SK-N-SH (cell line): ENCODE measurements around the gene CYP26A1. TPM values are rescaled to one million over a fixed set of nuclear protein-coding genes. Genes with fewer than 3 reads are reported as not detected.

Experiments used
- CTCF ChIA-PET: fragments of 300-600, 350-600 bp; formaldehyde crosslinking; extraction: SDS; loops from one replicate; lab custom pipeline; 2021; lab: Yijun Ruan, JAX
- POLR2A ChIA-PET: fragments of 350-600 bp; sonication (Branson Sonifier 250); formaldehyde crosslinking; extraction: SDS; loops from one replicate; lab custom pipeline; 2020; ENCODE audit warnings: antibody characterized with exemption, inconsistent platforms; lab: Yijun Ruan, JAX
- DNase-seq: peaks from one replicate; pipeline ENCODE4 v3.0.0; 2012
- H2AFZ ChIP-seq: fragments of 200-600 bp; sonication (generic); 2 replicates; pipeline ENCODE4 v1.8.1; 2016; ENCODE audit warnings: antibody characterized with exemption, mild to moderate bottlenecking, low read depth
- H3F3A ChIP-seq: fragments of 200-600 bp; sonication (generic); replicated peaks from 2 replicates; pipeline ENCODE3; 2016; ENCODE audit warnings: antibody characterized with exemption, mild to moderate bottlenecking; ENCODE audit not compliant: insufficient read depth
- H3K27ac ChIP-seq, 2 experiments: fragments of 200-500 bp in 1 of 2; fragments of 200-600 bp in 1 of 2; sonication (Bioruptor generic) in 1 of 2; sonication (generic), shearing (Covaris generic) in 1 of 2; 2 replicates each; pipeline versions ENCODE4 v1.5.1 to v1.6.1; 2014 to 2016; ENCODE audit warnings: low read depth in 2 of 2, inconsistent platforms in 1 of 2, low read length in 1 of 2, mild to moderate bottlenecking in 1 of 2, mixed read lengths in 1 of 2
- H3K27me3 ChIP-seq: fragments of 200-600 bp; sonication (generic), shearing (Covaris generic); 2 replicates; pipeline ENCODE4 v1.6.1; 2016; ENCODE audit warnings: mixed run types; ENCODE audit not compliant: insufficient read depth
- H3K36me3 ChIP-seq, 2 experiments: fragments of 200-500 bp in 1 of 2; fragments of 200-600 bp in 1 of 2; sonication (Bioruptor generic) in 1 of 2; sonication (generic) in 1 of 2; replicated peaks in 1 of 2; 2 replicates each; pipeline versions ENCODE3 to v1.5.1; 2014 to 2016; ENCODE audit warnings: low read length in 1 of 2, mild to moderate bottlenecking in 1 of 2; ENCODE audit not compliant: insufficient read depth in 2 of 2, control insufficient read depth in 1 of 2
- H3K4me1 ChIP-seq, 2 experiments: fragments of 200-500 bp in 1 of 2; fragments of 200-600 bp in 1 of 2; sonication (Bioruptor generic) in 1 of 2; sonication (generic), shearing (Covaris generic) in 1 of 2; 2 replicates each; pipeline versions ENCODE4 v1.5.1 to v1.6.1; 2014 to 2016; ENCODE audit warnings: low read depth in 1 of 2, low read length in 1 of 2, mixed run types in 1 of 2; ENCODE audit not compliant: insufficient read depth in 2 of 2, control insufficient read depth in 1 of 2
- H3K4me2 ChIP-seq: fragments of 200-600 bp; sonication (generic), shearing (Covaris generic); 2 replicates; pipeline ENCODE4 v1.6.1; 2017; ENCODE audit warnings: mixed run types
- H3K4me3 ChIP-seq, 2 experiments: fragments of 200-500 bp in 1 of 2; fragments of 200-600 bp in 1 of 2; sonication (Bioruptor generic) in 1 of 2; sonication (generic), shearing (Covaris generic) in 1 of 2; 2 replicates each; pipeline versions ENCODE4 v1.5.1 to v1.8.1; 2014 to 2016; ENCODE audit warnings: low read depth in 2 of 2, inconsistent platforms in 1 of 2, low read length in 1 of 2, mild to moderate bottlenecking in 1 of 2, mixed read lengths in 1 of 2, moderate library complexity in 1 of 2
- H3K79me2 ChIP-seq: fragments of 200-600 bp; sonication (generic); 2 replicates; pipeline ENCODE4 v1.8.1; 2017; ENCODE audit warnings: mild to moderate bottlenecking; ENCODE audit not compliant: insufficient read depth
- H3K9ac ChIP-seq: fragments of 200-600 bp; sonication (generic); 2 replicates; pipeline ENCODE4 v1.6.1; 2017; ENCODE audit warnings: mixed run types
- H3K9me2 ChIP-seq: fragments of 200-600 bp; sonication (generic); 2 replicates; pipeline ENCODE4 v1.6.1; 2017; ENCODE audit warnings: mixed run types
- H3K9me3 ChIP-seq: fragments of 200-600 bp; sonication (generic); 2 replicates; pipeline ENCODE4 v1.6.1; 2017; ENCODE audit warnings: mixed run types, mild to moderate bottlenecking, moderate library complexity
- H4K20me1 ChIP-seq: fragments of 200-600 bp; sonication (generic); 2 replicates; pipeline ENCODE4 v1.6.1; 2017; ENCODE audit warnings: mild to moderate bottlenecking, mixed run types; ENCODE audit not compliant: insufficient read depth
- CHD2 ChIP-seq: fragments of 150-350 bp; IDR thresholded peaks from 2 replicates; pipeline ENCODE4 v1.6.1; 2018; ENCODE audit warnings: low read length; ENCODE audit not compliant: partially characterized antibody
- ELF1 ChIP-seq: IDR thresholded peaks from 2 replicates; pipeline ENCODE4 v1.4.0; 2012
- EP300 ChIP-seq, 2 experiments: IDR thresholded peaks; 2 replicates each; pipeline versions ENCODE4 v1.4.0 to v1.6.1; 2012; ENCODE audit warnings: borderline replicate concordance in 1 of 2, low read depth in 1 of 2, low read length in 1 of 2
- EZH2phosphoT487 ChIP-seq: fragments of 200-600 bp; sonication (generic); IDR thresholded peaks from 2 replicates; pipeline ENCODE4 v1.6.1; 2017; ENCODE audit warnings: low read depth, mixed run types, mild to moderate bottlenecking, antibody characterized with exemption, moderate library complexity, borderline replicate concordance
- FOSL2 ChIP-seq: IDR thresholded peaks from 2 replicates; pipeline ENCODE4 v1.4.0; 2012; ENCODE audit warnings: low read depth, mild to moderate bottlenecking, moderate library complexity, borderline replicate concordance
- GABPA ChIP-seq: IDR thresholded peaks from 2 replicates; pipeline ENCODE4 v1.4.0; 2012; ENCODE audit warnings: low read depth, mild to moderate bottlenecking
- GATA2 ChIP-seq: sonication (generic); formaldehyde crosslinking; IDR thresholded peaks from 2 replicates; pipeline ENCODE4 v1.5.0; 2020; ENCODE audit warnings: mild to moderate bottlenecking, missing genetic modification reagents
- NFIC ChIP-seq: IDR thresholded peaks from 2 replicates; pipeline ENCODE4 v1.4.0; 2012; ENCODE audit warnings: borderline replicate concordance
- RAD21 ChIP-seq: IDR thresholded peaks from 2 replicates; pipeline ENCODE4 v1.6.1; 2012; ENCODE audit warnings: mild to moderate bottlenecking, low read length
- RCOR1 ChIP-seq: fragments of 150-350 bp; IDR thresholded peaks from 2 replicates; pipeline ENCODE4 v1.6.1; 2017; ENCODE audit warnings: antibody characterized with exemption, low read length
- RXRA ChIP-seq: IDR thresholded peaks from 2 replicates; pipeline ENCODE4 v1.4.0; 2012; ENCODE audit warnings: low read depth, mild to moderate bottlenecking, borderline replicate concordance
- SMC3 ChIP-seq: IDR thresholded peaks from 2 replicates; pipeline ENCODE4 v1.6.1; 2012; ENCODE audit warnings: low read depth, low read length, improper control_type of control experiment
- TEAD4 ChIP-seq: IDR thresholded peaks from 2 replicates; pipeline ENCODE4 v1.4.0; 2012; ENCODE audit warnings: mild to moderate bottlenecking, borderline replicate concordance; ENCODE audit not compliant: insufficient read depth
- WGBS: methylation state at CpG from one replicate; pipeline ENCODE4 v1.1.6; 2017; ENCODE audit warnings: low lambda C conversion rate; 5-methylcytosine and 5-hydroxymethylcytosine counted together
- polyA plus RNA-seq, 3 experiments: library from polyadenylated mRNA; depleted of rRNA; stranded (reverse); fragments of >200 nt; gene quantifications; 2 replicates each; pipeline ENCODE4 v1.2.3, GENCODE V29; 2012
- TF ChIP-seq, protein P1 (sequence below): fragments of 150-350 bp; IDR thresholded peaks from 2 replicates; pipeline ENCODE4 v1.6.1; 2016; ENCODE audit warnings: mild to moderate bottlenecking, low read depth, low read length
- TF ChIP-seq, protein P2 (sequence below): IDR thresholded peaks from 2 replicates; pipeline ENCODE4 v1.4.0; 2012; ENCODE audit warnings: low read depth
- TF ChIP-seq, protein P3 (sequence below): IDR thresholded peaks from 2 replicates; pipeline ENCODE4; 2012
- TF ChIP-seq, protein P4 (sequence below): fragments of 150-350 bp; IDR thresholded peaks from 2 replicates; pipeline ENCODE4 v1.6.1; 2017; ENCODE audit warnings: antibody characterized with exemption, low read length, low read depth, borderline replicate concordance

CYP26A1 gene
- polyA plus RNA-seq, 1 of the 3 experiments (the other 2 are of a cell fraction): not detected

DNA sequence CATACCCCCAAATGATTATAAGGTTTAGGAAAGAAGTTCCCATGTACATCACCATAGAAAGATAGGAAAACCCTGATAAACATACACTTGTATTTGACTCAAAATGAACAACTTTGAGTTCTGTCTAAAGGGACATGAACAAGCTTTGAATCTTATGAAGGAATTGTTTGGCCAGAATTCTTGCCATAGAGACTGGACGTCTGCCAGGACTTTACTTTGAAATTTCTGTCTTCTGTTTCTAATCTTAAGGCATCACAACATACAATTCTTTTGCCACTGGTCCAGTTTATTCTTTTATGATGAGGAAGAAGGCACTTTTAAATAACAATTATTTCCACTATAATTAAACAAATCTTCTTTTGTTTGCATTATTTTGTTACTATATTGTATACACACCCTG, 39.3 kb upstream of the CYP26A1 start:
- DNase-seq: no peak
- Histone ChIP-seq H4K20me1 (no peaks in the 10 kb centered on the region), H3K4me2 (no peak overlapping the region), H3K27ac (no peak overlapping the region), H3K36me3 (no peaks in the 10 kb centered on the region), H3K9me2 (no peaks in the 10 kb centered on the region), H3F3A (peaks cover 11% of the 10 kb centered on the region), H3K79me2 (no peaks in the 10 kb centered on the region), H3K4me3 (no peak overlapping the region), H3K4me1 (peaks cover 0 to 29% of the 10 kb centered on the region in 2 experiments; a peak in 3 of 4 replicates), H2AFZ (no peak overlapping the region), H3K27me3 (no peaks in the 10 kb centered on the region), H3K9ac (no peak overlapping the region), H3K9me3 (no peaks in the 10 kb centered on the region)
- 72% methylated on average over 1 of the region's 1 CpG for WGBS
- ChIA-PET CTCF (interaction anchor here (1.2 to 1.9 kb wide), 2 partner anchors 28 to 32 kb away, joined by 3 to 7 read pairs; no protein-coding TSS in a partner anchor), POLR2A (no interaction called here)
- TF ChIP-seq TEAD4: no peak
- no peak for TF ChIP-seq RAD21
- TF ChIP-seq FOSL2: no peak
- TF ChIP-seq, protein P1, sequence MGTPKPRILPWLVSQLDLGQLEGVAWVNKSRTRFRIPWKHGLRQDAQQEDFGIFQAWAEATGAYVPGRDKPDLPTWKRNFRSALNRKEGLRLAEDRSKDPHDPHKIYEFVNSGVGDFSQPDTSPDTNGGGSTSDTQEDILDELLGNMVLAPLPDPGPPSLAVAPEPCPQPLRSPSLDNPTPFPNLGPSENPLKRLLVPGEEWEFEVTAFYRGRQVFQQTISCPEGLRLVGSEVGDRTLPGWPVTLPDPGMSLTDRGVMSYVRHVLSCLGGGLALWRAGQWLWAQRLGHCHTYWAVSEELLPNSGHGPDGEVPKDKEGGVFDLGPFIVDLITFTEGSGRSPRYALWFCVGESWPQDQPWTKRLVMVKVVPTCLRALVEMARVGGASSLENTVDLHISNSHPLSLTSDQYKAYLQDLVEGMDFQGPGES: no peak
- TF ChIP-seq CHD2: no peak
- TF ChIP-seq SMC3: no peak
- TF ChIP-seq ELF1: no peak
- no peak for TF ChIP-seq EP300 (IDR thresholded peaks at IDR 0.05; ENCODE audit: borderline replicate concordance in 1 of 2, low read depth in 1 of 2, low read length in 1 of 2)
- no peak for TF ChIP-seq RXRA
- TF ChIP-seq, protein P2, sequence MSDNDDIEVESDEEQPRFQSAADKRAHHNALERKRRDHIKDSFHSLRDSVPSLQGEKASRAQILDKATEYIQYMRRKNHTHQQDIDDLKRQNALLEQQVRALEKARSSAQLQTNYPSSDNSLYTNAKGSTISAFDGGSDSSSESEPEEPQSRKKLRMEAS: no peak
- TF ChIP-seq GATA2 (CRISPR knock-in tag): no peak
- TF ChIP-seq GABPA: no peak
- TF ChIP-seq RCOR1: no peak
- TF ChIP-seq EZH2phosphoT487: no peak
- TF ChIP-seq NFIC: no peak
- TF ChIP-seq, protein P3, sequence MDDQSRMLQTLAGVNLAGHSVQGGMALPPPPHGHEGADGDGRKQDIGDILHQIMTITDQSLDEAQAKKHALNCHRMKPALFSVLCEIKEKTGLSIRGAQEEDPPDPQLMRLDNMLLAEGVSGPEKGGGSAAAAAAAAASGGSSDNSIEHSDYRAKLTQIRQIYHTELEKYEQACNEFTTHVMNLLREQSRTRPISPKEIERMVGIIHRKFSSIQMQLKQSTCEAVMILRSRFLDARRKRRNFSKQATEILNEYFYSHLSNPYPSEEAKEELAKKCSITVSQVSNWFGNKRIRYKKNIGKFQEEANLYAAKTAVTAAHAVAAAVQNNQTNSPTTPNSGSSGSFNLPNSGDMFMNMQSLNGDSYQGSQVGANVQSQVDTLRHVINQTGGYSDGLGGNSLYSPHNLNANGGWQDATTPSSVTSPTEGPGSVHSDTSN: no peak
- TF ChIP-seq, protein P4, sequence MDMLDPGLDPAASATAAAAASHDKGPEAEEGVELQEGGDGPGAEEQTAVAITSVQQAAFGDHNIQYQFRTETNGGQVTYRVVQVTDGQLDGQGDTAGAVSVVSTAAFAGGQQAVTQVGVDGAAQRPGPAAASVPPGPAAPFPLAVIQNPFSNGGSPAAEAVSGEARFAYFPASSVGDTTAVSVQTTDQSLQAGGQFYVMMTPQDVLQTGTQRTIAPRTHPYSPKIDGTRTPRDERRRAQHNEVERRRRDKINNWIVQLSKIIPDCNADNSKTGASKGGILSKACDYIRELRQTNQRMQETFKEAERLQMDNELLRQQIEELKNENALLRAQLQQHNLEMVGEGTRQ: no peak
